KBM-7 (cell line): ENCODE measurements around the gene TPD52L2.
A peak's percentile ranks its signal among the peaks of the same experiment; 100 is the strongest.
"Not testable (repeated sequence)": the region's sequence is repeated elsewhere in the genome, so short reads cannot be mapped to it uniquely, and the experiment has no call there.

Experiments
- DNase-seq: peaks from one replicate; pipeline ENCODE4 v3.0.0-alpha.2; 2015
- in situ Hi-C: fragments of 300-500 bp; cut with MboI; formaldehyde crosslinking; loops from 2 replicates; pipeline ENCODE4 v1.14.3; 2020; ENCODE audit warnings: low sequenced_read_pairs, low pct_unique_long_range_greater_than_20kb, mixed read lengths

Gene TPD52L2

GRCh38 chr20:63916371-63916939 is 51.4 kb downstream of the TPD52L2 start:
- peak; percentile 45 for DNase-seq
- in situ Hi-C loops = not testable (repeated sequence)

GRCh38 chr20:63917811-63918210 is 52.7 kb downstream of the TPD52L2 start:
- no peak for DNase-seq
- in situ Hi-C loops = no loop called here

- no peak for DNase-seq
- in situ Hi-C loops = no loop called here
Observed at GRCh38 chr20:63919130-63919529, 54.1 kb downstream of the TPD52L2 start.

- DNase-seq = no peak
- in situ Hi-C loops = no loop called here
Observed at GRCh38 chr20:63920226-63920625, 55.2 kb downstream of the TPD52L2 start.

- no peak for DNase-seq
- in situ Hi-C loops = no loop called here
Observed at GRCh38 chr20:63923651-63924050, 58.6 kb downstream of the TPD52L2 start.

GRCh38 chr20:63924241-63924640 is 59.2 kb downstream of the TPD52L2 start:
- DNase-seq = peak; percentile 12
- in situ Hi-C loops = no loop called here

- DNase-seq = no peak
- in situ Hi-C loops = no loop called here
Observed at GRCh38 chr20:63926298-63926697, 61.2 kb downstream of the TPD52L2 start.

- no peak for DNase-seq
- in situ Hi-C loops = no loop called here
Observed at GRCh38 chr20:63929071-63929470, 64.0 kb downstream of the TPD52L2 start.

GRCh38 chr20:63929473-63929883 is 64.4 kb downstream of the TPD52L2 start:
- DNase-seq, in situ Hi-C loops: not testable (repeated sequence)

GRCh38 chr20:63930971-63931553 is 66.0 kb downstream of the TPD52L2 start:
- in situ Hi-C loops = no loop called here
- DNase-seq = no peak

- no peak for DNase-seq
- in situ Hi-C loops = no loop called here
Observed at GRCh38 chr20:63931735-63932134, 66.7 kb downstream of the TPD52L2 start.

- in situ Hi-C loops = no loop called here
Observed at GRCh38 chr20:63932606-63933160, 67.6 kb downstream of the TPD52L2 start.

GRCh38 chr20:63933646-63934045 is 68.6 kb downstream of the TPD52L2 start:
- DNase-seq = no peak
- in situ Hi-C loops = no loop called here

More at GRCh38 chr20:63932606-63933160, 67.6 kb downstream of the TPD52L2 start:
- DNase-seq = no peak

GRCh38 chr20:63934271-63935068 is 69.4 kb downstream of the TPD52L2 start:
- in situ Hi-C loops = no loop called here
- DNase-seq = no peak

- no peak for DNase-seq
- in situ Hi-C loops = no loop called here
Observed at GRCh38 chr20:63935447-63935846, 70.4 kb downstream of the TPD52L2 start.

- no peak for DNase-seq
- in situ Hi-C loops = no loop called here
Observed at GRCh38 chr20:63937596-63937995, 72.5 kb downstream of the TPD52L2 start.

- in situ Hi-C loops = no loop called here
- no peak for DNase-seq
Observed at GRCh38 chr20:63939061-63939935, 74.2 kb downstream of the TPD52L2 start.

- in situ Hi-C loops = no loop called here
- no peak for DNase-seq
Observed at GRCh38 chr20:63940071-63940471, 75.0 kb downstream of the TPD52L2 start.
